ENCODE data around the gene SLC9A5. TPM values are rescaled to one million over a fixed set of nuclear protein-coding genes. Genes with fewer than 3 reads are reported as not detected.
A peak's percentile ranks its signal among the peaks of the same experiment; 100 is the strongest.

SLC9A5 gene
- total and polyA plus RNA-seq, 9 donors, result 0.36 to 3.1 (median 1.2) TPM

GRCh38 chr16:67206129-67206837, 42.5 kb upstream of the SLC9A5 start:
- WGBS, 3 donors, result 93 to 95% (median 94%) methylated on average over 8 of the region's 8 CpGs
- intact Hi-C loops (cut with DNase I), result no loop called here
- no peak for DNase-seq
- H3K27me3 ChIP-seq, result no peaks in the 10 kb centered on the region
- H3K4me3 ChIP-seq, result no peak overlapping the region
- TF ChIP-seq POLR2A (IDR thresholded peaks at IDR 0.05), result no peak
- no peak for TF ChIP-seq CTCF (IDR thresholded peaks at IDR 0.05)
- TF ChIP-seq EP300 (IDR thresholded peaks at IDR 0.05), result no peak
- H3K9me3 ChIP-seq, result no peaks in the 10 kb centered on the region
- no peak overlapping the region for H3K27ac ChIP-seq
- no peaks in the 10 kb centered on the region for H3K36me3 ChIP-seq
- H3K4me1 ChIP-seq (ENCODE audit: insufficient read depth), result peaks cover 9% of the 10 kb centered on the region

- TF ChIP-seq CTCF (IDR thresholded peaks at IDR 0.05), result no peak
- TF ChIP-seq POLR2A (IDR thresholded peaks at IDR 0.05), result no peak
- TF ChIP-seq EP300 (IDR thresholded peaks at IDR 0.05), result no peak
- intact Hi-C loops (cut with DNase I), result no loop called here
- H3K9me3 ChIP-seq, result no peaks in the 10 kb centered on the region
- 87 to 93% (median 89%) methylated on average over 3 of the region's 3 CpGs for WGBS, 3 donors
- no peaks in the 10 kb centered on the region for H3K27me3 ChIP-seq
- no peak overlapping the region for H3K27ac ChIP-seq
- peaks cover 9% of the 10 kb centered on the region for H3K4me1 ChIP-seq (ENCODE audit: insufficient read depth)
- H3K4me3 ChIP-seq, result no peak overlapping the region
- H3K36me3 ChIP-seq, result no peaks in the 10 kb centered on the region
- DNase-seq, result no peak
Measured at GRCh38 chr16:67206838-67207248, 41.9 kb upstream of the SLC9A5 start.

GRCh38 chr16:67207249-67208091, 41.3 kb upstream of the SLC9A5 start:
- intact Hi-C loops (cut with DNase I), result no loop called here
- WGBS, 3 donors, result 21 to 44% (median 36%) methylated on average over 18 to 21 of the region's 21 CpGs
- DNase-seq, result peak in 2 of 5 donors; percentile 57 to 76
- no peaks in the 10 kb centered on the region for H3K9me3 ChIP-seq
- H3K36me3 ChIP-seq, result no peaks in the 10 kb centered on the region
- peaks cover 9% of the 10 kb centered on the region for H3K4me1 ChIP-seq (ENCODE audit: insufficient read depth)
- H3K27ac ChIP-seq, result no peak overlapping the region
- no peak overlapping the region for H3K4me3 ChIP-seq
- TF ChIP-seq EP300 (IDR thresholded peaks at IDR 0.05) (no peak), POLR2A (IDR thresholded peaks at IDR 0.05) (no peak), CTCF (IDR thresholded peaks at IDR 0.05) (no peak)
- H3K27me3 ChIP-seq, result no peaks in the 10 kb centered on the region

GRCh38 chr16:67208154-67208896, 40.5 kb upstream of the SLC9A5 start:
- peaks cover 9% of the 10 kb centered on the region for H3K4me1 ChIP-seq (ENCODE audit: insufficient read depth)
- no peak for TF ChIP-seq CTCF (IDR thresholded peaks at IDR 0.05)
- TF ChIP-seq POLR2A (IDR thresholded peaks at IDR 0.05), result no peak
- TF ChIP-seq EP300 (IDR thresholded peaks at IDR 0.05), result no peak
- no peaks in the 10 kb centered on the region for H3K27me3 ChIP-seq
- no peaks in the 10 kb centered on the region for H3K9me3 ChIP-seq
- intact Hi-C loops (cut with DNase I), result no loop called here
- H3K36me3 ChIP-seq, result no peaks in the 10 kb centered on the region
- no peak for DNase-seq
- no peak overlapping the region for H3K4me3 ChIP-seq
- WGBS, 3 donors, result 70 to 81% (median 73%) methylated on average over 11 of the region's 11 CpGs
- no peak overlapping the region for H3K27ac ChIP-seq

All from ovary (tissue), 9 donors.